SU-DHL-6 (cell line): ENCODE data around the gene TMEM212.

Experiments
- CTCF ChIP-seq: fragments of 200-600 bp; sonication (generic); IDR thresholded peaks from one replicate; pipeline ENCODE4 v1.5.1; 2017; ENCODE audit warnings: antibody characterized with exemption, mild to moderate bottlenecking, low read length, moderate library complexity; ENCODE audit not compliant: insufficient read depth, poor library complexity, severe bottlenecking
- EZH2phosphoT487 ChIP-seq: fragments of 200-600 bp; sonication (generic), shearing (Covaris generic); conservative IDR thresholded peaks from 2 replicates; pipeline ENCODE4 v1.6.1; 2018; ENCODE audit warnings: mild to moderate bottlenecking, antibody characterized with exemption, low read length, moderate library complexity, mixed read lengths

DNA sequence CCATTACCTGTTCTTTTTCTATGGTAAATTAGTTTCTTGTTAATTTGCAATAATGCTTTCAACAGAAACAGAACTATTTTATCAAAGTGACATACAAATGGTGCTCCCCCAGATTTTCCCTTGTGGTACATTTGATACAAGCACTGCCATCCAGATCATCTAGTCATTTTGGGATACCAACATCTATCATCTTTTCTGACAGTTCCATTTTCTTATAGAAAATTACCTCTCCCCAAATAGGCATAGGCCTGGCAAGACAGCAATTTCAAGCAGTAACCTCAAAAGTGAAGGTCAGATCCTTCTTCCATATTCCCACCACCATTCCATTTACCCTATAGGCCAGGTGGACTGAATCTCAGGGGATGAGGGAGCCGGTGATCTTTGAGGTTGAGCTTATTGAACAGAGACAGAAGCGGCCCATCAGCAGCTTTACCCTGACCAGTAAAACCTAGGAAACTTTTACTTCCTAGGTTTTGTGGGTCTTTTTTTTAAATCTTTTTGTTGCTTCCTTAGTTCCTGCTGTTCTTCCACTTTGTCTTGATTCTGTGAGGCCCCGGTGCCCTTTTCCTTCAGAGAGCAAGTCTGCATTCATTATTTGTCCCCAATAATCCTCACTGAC, 29.8 kb upstream of the TMEM212 start:
- TF ChIP-seq CTCF (no peak), EZH2phosphoT487 (no peak)
